GM21360 (cell line): ENCODE measurements around the gene APP.

Experiments
- ATAC-seq: cut with Tn5 transposase; IDR thresholded peaks from one replicate; pipeline ENCODE4 v1.9.1; 2021; ENCODE audit warnings: mild to moderate bottlenecking, moderate library complexity; ENCODE audit not compliant: unreplicated experiment

APP gene

DNA sequence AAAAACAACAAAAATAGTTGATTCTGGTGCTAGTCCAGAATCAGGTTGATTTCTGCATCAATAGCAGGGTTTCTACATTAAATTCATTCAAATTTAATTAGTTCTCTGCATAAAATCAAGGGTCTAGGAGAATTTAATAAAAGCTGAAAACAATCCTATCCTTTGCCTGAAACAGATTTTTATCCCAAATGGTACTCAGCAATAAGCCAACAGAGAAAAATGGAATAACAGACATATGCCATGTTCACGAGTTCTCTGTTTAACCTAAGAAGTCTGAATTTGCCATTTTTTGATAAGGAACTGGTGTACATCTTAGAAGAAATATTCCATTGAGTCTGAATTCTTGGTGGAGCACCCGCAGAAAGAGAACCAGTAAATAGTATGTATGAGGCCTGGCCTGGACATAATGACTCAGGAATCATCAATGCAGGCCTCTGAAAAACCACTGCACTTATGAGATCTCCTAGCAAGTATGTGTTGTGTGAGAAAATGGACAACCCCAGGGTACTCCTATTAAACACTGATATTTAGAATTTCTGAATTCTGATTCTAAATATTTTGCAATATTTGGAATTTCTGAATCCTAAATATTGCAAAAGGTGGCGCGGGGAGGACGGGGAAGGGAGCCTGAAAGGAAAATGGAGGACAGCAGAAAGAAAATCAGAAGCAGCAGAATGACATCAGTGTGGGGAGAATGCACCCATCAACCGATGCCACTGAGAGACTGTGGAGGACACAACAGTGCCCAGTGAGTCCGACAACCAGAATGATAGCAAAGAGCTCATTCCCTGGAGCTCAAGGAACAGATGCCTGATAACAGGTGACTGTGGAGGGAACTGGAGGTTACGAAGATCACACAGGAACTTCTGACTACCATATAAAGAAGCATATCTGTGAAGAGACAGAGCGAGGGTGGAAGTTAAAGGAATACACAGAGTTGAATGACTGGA, 97.6 kb downstream of the APP start:
- ATAC-seq: no peak

DNA sequence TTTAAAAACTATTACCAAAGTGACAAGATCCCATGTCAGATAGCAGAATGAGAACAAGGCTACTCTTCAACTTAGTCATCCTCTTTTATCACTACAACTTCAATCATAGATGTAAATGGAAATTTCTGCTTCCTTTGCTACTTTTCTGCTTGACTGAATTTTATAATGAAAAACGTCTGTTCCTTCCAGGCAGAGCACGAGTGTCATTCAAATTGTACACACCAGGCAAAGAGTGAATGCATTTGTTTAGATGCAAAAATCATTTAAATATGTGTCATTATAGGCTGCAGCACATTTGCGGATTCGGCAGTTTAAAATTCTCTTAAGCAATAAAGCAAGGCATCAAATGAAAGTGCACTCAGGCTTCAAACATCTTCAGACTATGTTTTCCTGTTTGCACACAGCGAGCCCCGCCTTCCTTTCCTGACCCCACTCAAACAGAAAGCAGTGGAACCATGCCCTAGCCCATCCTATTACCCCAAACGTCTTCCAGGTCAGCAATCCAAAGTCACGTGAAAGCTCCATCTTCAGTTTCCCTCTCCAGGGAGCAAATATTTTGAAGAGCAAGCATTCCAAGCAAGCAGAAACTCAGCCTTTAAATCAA, 99.6 kb downstream of the APP start:
- ATAC-seq: no peak

DNA sequence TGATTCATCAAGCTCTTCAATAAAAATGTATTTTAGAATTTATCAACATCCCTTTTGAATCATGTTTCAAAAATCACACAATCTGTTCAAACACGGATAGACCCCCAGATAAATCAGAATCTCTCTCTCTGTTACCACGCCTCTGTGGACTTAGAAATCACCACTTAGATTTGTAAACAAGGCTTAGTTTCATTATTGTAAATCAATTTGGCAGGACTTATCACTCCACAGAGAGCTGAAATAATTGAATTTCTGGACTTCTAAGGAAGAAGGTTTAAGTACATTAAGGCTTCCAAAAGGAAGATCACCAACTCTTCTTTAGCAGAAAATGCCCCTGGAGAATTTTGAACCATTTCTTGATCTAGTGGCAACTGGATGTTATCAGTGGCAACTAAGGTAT, 100.4 kb downstream of the APP start:
- no peak for ATAC-seq

DNA sequence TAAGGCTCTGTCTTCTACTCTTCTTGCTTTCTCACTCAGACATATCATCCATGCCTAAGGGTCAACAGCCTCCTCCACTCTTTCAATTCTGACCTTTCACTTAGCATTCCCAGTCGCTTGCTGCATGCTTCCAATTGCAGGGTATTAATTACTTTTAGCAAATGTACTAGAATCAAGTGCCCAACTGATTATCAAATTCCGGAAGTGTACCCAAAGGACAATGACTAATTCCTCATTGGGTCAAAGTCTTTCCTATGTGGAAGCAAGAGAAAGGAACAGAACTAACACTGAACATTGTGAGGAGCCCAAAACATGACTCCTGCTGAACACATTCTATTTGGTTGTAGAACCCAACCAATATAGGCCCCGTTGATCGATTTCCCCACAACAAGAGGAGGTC, 101.8 kb downstream of the APP start:
- ATAC-seq: no peak

DNA sequence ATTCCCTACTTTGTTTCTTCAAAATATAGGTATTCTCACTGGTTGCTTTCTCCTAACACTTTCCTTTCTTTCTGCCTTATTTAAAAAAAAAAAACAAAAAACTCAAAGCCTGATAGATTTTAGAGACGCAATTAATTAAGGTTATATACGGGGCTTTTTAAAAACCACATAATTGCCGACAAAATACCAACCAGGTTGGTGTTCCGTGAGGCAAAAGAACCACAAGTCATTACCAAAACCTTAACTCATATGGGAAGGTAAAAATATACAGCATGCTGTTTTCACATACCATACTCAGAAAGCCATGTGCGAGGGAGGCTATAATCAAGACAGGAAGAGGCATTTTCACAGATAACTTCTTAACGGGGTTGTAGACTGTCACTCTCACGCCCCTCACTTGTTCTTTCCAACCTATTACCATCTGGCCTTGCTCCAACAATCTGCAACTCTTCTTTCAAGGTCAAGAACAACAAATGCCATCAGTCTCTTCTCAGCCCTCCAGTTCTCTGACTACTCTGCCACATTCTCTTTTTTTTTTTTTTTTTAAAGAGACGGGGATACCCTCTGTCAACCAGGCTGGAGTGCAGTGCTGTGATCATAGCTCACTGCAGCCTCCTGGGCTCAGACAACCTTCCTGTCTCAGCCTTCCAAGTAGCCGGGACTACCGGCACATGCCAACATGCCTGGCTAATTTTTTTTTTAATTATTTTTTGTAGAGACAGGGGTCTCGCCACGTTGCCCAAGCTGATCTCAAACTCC, 102.6 kb downstream of the APP start:
- no peak for ATAC-seq

DNA sequence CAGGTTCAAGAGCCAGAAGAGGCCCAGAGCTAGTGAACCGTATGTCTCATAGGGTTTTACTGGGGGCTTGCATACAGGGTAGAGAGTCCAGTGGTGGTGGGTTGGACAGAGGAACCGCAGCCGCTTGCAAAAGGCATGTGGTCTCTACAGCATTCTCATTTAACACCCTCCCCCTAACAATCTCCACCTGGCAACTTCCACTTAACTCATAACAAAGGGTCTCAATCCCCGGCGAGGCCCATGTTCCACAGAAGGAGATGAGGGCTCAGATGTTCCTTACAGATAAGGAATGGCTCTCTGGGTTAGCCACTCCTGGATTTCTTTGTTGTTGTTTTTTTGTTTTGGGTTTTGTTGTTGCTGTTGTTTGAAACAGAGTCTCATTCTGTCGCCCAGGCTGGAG, 106.1 kb downstream of the APP start:
- ATAC-seq: no peak

DNA sequence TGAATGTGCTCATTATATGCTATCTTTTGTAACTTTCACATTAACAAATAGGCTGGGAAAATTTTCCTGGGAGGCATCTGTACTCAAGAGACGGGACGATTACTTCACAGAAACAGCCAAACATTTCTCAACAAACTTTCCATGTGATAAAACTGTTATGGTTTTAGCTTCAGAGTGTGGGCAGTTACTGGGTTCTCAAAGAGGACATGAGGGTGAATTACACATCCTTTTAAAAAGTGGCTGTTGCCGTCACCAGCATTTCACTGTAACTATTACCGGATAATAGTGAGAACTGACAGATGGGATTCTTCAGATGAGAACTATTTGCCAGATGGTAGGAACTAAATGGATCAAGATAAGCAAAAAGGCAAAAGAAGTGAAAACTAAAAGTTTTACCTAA, 109.1 kb downstream of the APP start:
- no peak for ATAC-seq

DNA sequence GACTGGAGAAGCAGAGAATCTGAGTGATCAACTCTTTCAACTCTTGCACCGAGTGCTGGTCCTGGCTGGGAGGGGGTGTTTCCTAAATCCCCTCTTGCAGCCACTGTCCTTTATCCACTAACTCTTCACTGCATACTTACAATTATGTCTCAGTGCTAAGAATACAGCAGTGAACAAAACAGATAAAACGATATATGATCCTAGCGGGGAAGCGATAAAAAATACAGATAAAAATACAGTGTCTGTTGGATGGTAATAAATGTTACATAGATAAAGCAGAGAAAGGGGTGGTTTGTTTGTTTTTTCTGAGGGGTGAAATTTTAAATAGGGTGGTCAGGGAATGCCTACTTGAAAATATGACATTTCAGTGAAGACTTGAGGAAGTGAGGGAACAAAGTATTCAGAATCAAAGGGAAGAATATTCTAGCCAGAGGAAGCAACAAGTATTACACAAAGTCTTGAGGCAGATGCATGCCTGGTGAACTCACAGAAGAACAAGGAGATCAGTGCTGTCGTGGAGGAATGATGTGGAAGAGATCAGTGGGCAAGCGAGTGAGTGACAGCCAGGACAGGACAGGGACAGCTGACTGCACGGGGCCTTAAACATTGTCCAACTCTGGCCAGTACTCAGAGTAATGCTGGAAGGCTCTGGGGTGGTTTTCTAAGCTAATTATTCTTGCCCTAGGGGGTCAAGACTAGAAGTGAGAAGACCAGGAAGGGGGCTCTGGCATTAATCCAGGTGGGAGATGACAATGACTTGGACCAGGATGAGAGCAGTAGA, 110.0 kb downstream of the APP start:
- no peak for ATAC-seq

DNA sequence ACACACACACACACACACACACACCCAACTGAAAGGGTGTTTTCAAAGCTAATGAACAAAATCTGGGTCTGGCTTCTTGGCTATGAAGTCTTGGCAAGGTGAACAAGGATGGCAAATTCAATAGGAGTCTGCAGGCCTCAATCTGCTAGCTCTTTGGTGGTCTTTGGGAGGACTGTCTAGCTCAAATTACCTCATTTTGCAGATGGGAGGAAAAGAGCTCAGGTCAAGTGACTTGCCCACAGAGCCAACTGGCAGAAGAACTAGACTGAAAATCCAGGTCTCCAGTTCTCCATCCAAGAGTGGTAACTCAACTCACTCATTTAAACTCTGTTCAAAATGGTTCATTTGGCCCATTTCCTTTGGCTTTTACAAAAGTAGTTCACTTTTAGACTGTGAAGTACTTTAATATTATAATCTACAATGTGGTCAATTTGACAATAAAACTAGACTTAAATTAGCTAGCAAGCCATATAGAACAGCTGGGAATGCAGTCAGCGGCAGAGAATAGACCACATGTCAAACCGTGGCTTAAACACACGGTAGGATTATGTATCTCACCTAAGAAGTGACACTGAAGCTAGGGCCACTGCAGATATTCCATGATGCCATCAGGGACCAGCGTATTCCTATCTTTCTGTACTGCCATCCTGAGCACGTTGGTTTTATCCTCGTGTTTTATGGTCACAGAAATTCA, 112.9 kb downstream of the APP start:
- no peak for ATAC-seq

DNA sequence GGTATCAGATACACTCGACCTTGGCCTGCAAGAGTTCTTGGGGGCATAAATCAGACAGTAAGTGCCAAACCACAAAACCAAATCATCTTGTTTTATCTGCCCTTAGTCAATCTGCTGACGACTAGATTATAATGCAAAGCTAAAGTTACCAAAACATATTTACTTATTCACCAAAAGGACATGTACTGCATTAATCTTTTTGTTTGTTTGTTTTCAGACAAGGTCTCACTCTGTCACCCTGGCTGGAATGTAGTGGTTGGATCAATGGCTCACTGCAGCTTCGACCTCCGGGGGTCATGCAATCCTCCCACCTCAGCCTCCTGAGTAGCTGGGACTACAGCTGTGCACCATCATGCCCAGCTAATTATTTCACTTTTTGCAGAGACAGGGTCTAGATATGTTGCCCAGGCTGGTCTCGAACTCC, 114.7 kb downstream of the APP start:
- ATAC-seq: no peak

DNA sequence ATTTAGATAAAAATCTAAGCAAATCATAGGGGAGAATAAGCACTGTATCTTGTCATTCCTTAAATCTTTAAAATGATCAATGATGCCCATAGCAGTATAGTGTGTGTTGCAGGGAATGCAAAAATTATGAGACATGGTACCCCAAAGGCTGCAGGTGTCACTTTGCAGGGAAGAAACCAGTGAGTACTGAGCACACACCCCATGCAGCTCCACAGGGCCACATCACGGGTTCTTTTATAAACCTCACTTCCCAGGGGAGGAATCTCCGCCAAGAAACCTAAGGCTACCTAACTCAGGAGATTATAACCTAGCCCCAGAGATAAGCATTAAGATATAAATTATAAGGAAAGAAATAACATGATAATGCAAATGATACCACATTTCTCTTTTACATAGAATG, 115.6 kb downstream of the APP start:
- no peak for ATAC-seq

DNA sequence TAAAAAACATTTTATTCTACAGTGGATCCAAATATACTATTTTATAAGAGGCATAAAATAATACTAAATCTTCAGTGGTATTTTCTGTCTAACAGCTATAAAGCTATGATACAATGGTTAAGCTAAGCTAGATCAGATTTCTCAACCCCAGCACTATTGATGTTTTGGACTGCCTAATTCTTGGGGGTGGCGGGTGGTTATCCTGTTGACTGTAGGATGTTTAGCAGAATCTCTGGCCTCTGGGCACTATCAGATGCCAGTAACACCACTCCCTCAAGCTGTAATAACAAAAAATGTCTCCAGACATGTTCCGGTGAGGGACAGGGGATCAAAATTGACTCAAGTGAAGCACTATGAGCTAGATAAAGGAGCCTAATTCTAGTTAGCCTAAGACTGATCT, 118.5 kb downstream of the APP start:
- ATAC-seq: no peak

DNA sequence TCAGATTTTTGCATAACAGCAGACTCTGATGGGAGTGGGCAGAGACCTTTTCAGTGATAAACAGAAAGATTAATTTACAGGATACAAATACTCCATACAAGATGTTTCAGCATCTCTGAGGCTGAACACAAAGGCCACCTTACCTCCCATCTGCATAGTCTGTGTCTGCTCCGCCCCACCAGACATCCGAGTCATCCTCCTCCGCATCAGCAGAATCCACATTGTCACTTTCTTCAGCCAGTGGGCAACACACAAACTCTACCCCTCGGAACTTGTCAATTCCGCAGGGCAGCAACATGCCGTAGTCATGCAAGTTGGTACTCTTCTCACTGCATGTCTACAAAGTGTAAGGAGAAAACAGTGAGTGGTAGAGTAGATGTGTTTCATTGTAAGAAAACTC, 119.7 kb downstream of the APP start:
- ATAC-seq: no peak

DNA sequence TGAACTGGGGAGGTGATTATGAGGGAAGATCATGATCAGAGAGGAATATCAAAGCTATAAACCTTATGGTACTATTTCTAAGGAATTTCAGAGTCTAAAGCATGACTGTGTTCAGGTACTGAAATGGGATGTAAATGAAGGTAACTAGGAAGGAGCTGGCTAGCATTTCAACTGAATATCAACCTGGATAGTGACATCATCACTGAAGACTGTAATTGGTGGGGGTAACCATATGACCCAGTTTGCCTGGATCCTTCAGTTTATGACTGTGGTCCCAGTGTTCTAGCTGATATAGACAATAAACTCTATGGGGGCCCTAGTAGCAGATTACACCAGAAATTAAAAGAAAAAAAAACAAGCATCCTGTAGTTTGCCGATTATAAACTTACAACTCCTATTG, 120.8 kb downstream of the APP start:
- no peak for ATAC-seq

DNA sequence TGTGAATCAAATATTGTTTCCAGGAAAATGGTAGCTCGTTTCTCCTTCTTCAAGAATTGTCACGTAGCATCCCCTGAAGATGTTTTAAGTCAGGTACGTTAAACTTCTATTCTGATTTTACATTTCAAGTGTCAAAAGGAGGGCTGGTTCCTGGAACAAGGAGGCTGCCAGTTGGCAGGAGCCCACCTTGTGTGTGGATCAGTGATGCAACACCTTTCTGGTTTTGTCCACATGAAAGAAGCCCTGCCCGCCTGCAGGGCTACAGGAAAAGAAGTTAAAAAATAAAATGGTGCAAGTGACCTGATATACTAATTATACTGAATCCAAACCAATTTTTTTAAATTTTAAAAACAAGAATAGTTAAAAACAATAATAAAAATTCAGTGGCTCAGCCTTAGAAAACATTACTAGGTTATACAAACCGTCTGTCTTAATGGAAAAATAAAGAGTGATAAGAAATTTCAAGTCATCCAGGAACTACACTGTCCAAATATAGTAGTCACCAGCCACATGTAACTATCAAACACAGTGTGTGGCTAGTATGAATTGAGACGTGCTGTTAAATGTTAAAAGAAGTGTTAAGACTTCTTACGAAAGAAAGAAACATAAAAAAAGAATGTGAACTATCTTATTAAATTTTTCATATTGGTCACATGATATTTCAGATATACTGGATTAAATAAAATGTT, 123.1 kb downstream of the APP start:
- ATAC-seq: no peak

DNA sequence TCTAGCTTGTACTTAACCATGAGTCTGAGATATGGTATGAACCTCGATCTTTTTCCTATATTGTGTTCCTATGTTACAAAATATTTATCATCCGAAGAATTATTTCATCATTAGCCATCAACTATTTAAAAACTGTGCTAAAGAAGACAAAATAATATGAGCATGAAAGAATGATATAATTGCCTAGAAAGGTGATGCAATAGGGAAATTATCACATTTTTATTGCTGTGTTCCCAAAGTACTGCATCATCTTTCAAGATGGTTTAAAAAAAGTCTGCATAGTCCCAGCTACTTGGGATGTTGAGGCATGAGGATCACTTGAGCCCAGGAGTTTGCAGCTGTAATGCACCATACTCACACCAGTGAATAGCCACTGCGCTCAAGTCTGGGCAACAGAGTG, 126.7 kb downstream of the APP start:
- ATAC-seq: no peak

DNA sequence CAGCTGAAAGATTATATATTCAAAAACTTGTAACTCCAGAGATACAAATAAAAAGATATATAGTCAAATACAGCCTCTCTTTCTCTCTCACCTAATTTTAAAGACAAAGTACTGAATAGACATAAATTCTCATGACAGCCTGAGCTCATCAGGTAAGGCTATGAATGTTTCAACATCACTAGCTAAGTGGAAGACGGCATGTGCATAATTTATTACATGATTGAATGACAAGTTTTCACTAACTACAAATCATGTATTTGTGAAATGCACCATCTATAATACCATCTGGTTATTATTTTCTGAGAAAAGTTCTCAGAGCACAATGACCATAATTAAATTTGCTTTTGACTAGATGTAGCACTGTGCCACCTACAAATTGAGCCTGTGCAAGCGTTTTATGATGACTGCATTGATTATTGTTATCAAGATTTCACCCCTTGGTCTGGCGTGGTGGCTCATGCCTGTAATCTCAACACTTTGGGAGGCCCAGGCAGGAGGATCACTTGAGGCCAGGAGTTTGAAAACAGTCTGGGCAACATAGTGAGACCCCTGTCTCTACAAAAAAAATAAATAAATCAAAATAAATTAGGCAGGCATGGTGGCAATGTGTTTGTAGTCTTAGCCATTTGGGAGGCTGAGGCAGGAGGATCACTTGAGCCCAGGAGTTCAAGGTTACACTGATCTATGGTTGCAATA, 128.2 kb downstream of the APP start:
- ATAC-seq: no peak

DNA sequence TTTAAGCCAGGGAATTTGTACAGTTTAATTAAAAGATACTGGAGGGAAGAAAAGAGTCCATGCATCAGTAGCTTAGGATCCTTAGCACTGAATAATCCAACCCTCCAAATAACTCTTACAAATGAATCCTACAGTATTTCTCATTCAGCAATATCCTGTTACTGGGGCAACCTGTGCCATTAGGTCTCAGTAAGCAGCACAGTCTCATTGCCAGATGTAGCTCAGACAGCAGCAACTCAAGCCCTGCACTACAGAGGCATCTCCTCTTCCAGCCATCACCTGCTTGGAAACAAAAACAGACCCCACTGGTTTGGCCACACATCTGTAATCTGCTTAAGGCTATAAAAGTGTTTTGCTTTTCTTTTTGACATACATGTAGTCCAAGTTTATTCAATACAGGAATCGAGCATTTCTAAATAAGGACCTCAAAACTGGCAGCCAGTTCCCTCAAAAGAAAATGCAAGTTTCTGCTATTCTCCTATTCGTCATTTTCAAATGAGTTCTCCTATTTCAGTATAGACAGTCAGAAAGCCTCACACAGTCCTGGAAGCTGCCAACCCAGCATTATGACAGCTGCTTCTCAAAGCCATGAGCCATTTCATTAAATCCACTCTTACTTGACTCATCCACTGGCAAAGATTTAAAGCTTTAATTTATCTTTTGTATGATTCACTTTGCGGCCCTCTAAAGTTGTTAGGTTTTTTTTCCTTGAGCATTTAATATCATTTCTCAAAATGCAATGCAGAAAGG, 129.0 kb downstream of the APP start:
- no peak for ATAC-seq

DNA sequence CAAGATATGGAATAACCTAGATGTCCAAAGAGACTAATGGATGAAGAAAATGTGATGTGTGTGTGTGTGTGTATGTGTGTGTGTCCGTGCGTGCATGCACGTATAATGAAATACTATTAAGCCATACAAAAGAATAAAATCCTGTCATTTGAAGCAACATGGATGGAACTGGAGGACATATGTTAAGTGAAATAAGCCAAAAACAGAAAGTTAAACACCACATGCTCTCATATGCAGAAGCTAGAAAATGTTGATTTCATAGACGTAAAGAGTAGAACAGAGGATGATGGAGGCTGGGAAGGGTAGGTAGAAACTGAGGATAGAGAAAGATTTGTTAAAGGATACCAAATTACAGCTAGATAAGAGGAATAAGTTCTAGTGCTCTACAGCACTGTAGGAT, 133.7 kb downstream of the APP start:
- ATAC-seq: no peak
